HCT116 (cell line): ENCODE data around the gene CCDC57.

Source experiments
- CTCF ChIP-seq, 3 experiments: fragments of 200-600 bp in 1 of 3; sonication (generic) in 1 of 3; IDR thresholded peaks in 2 of 3; conservative IDR thresholded peaks in 1 of 3; 2 replicates each; pipeline ENCODE4 v1.5.1; 2012 to 2017; ENCODE audit warnings: low read depth in 2 of 3, low read length in 2 of 3, antibody characterized with exemption in 1 of 3, borderline replicate concordance in 1 of 3, control low read depth in 1 of 3, mild to moderate bottlenecking in 1 of 3, mixed read lengths in 1 of 3, mixed run types in 1 of 3, moderate library complexity in 1 of 3; ENCODE audit not compliant: insufficient read depth in 1 of 3
- EZH2 ChIP-seq: fragments of 200-600 bp; sonication (generic); IDR thresholded peaks from 2 replicates; pipeline ENCODE4 v1.6.1; 2017; ENCODE audit warnings: antibody characterized with exemption, mixed run types
- POLR2A ChIP-seq: IDR thresholded peaks from 2 replicates; pipeline ENCODE4 v1.7.0; 2011; ENCODE audit warnings: borderline replicate concordance; ENCODE audit not compliant: insufficient read depth, insufficient read length; ENCODE audit errors: extremely low read depth
- RAD21 ChIP-seq: IDR thresholded peaks from 2 replicates; pipeline ENCODE4 v1.6.1; 2012; ENCODE audit warnings: low read depth, mild to moderate bottlenecking
- TCF7L2 ChIP-seq: IDR thresholded peaks from 2 replicates; pipeline ENCODE4 v1.7.0; 2011; ENCODE audit warnings: borderline replicate concordance, inconsistent platforms; ENCODE audit not compliant: insufficient read depth, insufficient read length; ENCODE audit errors: extremely low read depth
- YY1 ChIP-seq: IDR thresholded peaks from 2 replicates; pipeline ENCODE4 v1.6.1; 2011; ENCODE audit warnings: low read length, low read depth, moderate library complexity, mild to moderate bottlenecking; ENCODE audit not compliant: insufficient replicate concordance; ENCODE audit errors: extremely low read depth
- ZNF274 ChIP-seq: fragments of 200-500 bp; sonication (Bioruptor generic); IDR thresholded peaks from 2 replicates; pipeline ENCODE4 v1.6.1; 2014; ENCODE audit warnings: mild to moderate bottlenecking, low read depth, low read length, inconsistent platforms
- TF ChIP-seq, protein P1 (sequence below): IDR thresholded peaks from 2 replicates; pipeline ENCODE4 v1.6.1; 2012

DNA sequence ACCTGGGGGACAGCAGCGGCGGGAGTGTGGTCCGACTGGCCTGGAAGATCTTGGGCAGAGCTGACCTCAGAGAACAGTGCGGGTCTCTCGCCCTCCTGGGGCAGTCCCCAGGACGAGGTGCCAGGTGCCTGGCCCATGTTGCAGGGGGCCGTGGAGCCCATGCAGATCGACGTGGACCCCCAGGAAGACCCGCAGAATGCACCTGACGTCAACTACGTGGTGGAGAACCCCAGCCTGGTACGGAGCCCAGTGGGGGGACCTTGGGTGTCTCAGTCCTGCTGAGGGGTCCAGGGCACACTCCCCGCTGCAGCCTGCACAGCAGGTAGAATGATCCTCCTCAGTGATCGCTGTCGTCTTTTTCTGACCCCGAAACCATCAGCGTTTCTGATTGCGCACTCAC, 159.5 kb downstream of the CCDC57 start:
- TF ChIP-seq CTCF (IDR thresholded peaks at IDR 0.05 in 2 of 3, conservative IDR thresholded peaks at IDR 0.05 in 1 of 3; ENCODE audit: borderline replicate concordance in 1 of 3, insufficient read depth in 1 of 3, low read depth in 2 of 3, low read length in 2 of 3) (no peak), EZH2 (no peak), RAD21 (no peak), ZNF274 (no peak), TCF7L2 (no peak), POLR2A (no peak), YY1 (no peak)
- TF ChIP-seq, protein P1, sequence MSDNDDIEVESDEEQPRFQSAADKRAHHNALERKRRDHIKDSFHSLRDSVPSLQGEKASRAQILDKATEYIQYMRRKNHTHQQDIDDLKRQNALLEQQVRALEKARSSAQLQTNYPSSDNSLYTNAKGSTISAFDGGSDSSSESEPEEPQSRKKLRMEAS, result no peak
